KOPT-K1 (cell line): ENCODE data around the gene ICOS.
A peak's percentile ranks its signal among the peaks of the same experiment; 100 is the strongest.
"Not testable (repeated sequence)": the region's sequence is repeated elsewhere in the genome, so short reads cannot be mapped to it uniquely, and the experiment has no call there.

Experiments used
- H3K27ac ChIP-seq: fragments of 200-600 bp; sonication (generic); 2 replicates; pipeline ENCODE4 v1.5.1; 2016; ENCODE audit warnings: antibody characterized with exemption, mild to moderate bottlenecking, low read depth, low read length; ENCODE audit not compliant: poor library complexity, severe bottlenecking
- H3K36me3 ChIP-seq: fragments of 200-600 bp; sonication (generic); 2 replicates; pipeline ENCODE4 v1.5.1; 2017; ENCODE audit warnings: antibody characterized with exemption, mild to moderate bottlenecking, low read length, moderate library complexity; ENCODE audit not compliant: insufficient read depth
- H3K9me3 ChIP-seq: fragments of 200-600 bp; sonication (generic); 2 replicates; pipeline ENCODE4 v1.5.1; 2017; ENCODE audit warnings: antibody characterized with exemption, low read length, mild to moderate bottlenecking; ENCODE audit not compliant: insufficient read depth, poor library complexity, severe bottlenecking

Gene ICOS

DNA sequence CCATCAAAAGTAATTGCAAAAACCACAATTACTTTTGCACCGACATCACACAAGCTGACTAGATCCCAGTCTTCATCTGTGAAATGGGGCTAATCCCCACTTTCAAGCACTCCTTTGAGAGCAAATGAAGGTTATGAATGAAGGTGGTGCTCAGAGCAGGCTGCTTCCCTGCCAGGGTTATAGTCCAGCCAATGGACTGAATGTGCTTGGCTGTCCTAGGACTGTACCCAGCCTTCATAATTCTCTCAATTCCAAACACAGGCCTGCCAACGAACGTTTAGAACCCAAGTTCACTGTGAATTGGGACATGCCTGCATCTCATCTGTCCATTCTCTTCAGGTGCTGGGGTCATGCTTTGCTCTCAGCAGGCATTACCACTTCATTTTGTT is 27.8 kb upstream of the ICOS start:
- Histone ChIP-seq H3K27ac (no peak overlapping the region), H3K36me3 (no peaks in the 10 kb centered on the region), H3K9me3 (peaks cover 3% of the 10 kb centered on the region)

DNA sequence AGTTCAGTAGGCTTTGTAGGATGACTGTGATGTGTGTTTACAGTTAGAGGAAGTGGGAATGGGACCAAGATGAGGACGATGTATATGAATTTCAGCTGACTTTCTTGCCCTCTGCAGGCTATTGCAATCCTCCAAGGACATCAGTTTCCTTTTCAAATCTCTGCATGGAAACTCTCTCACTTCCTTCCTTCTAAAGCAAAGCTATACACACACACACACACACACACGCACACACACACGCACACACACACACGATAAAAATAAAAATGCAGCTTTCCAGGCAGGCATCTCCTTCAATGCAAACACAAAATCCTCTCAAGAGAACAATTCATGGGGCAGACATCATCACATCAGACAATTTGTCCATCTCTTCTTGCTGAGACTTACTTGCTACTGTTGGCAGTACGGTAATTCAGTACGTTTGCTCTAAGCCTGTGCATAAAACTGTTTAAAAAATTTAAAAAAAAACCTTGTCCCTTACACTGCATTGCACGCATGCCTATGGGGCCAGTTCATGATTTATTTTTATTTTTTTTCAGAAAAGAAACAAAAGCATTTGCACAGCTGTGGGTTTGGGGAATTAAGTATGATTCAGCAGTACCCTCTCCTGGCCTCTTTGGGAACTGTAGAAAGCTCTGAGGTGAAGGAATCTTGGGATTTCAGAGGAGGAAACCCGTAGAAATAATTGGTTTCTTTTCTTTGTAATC is 27.1 kb upstream of the ICOS start:
- Histone ChIP-seq H3K36me3 (no peaks in the 10 kb centered on the region), H3K9me3 (no peaks in the 10 kb centered on the region), H3K27ac (no peak overlapping the region)

DNA sequence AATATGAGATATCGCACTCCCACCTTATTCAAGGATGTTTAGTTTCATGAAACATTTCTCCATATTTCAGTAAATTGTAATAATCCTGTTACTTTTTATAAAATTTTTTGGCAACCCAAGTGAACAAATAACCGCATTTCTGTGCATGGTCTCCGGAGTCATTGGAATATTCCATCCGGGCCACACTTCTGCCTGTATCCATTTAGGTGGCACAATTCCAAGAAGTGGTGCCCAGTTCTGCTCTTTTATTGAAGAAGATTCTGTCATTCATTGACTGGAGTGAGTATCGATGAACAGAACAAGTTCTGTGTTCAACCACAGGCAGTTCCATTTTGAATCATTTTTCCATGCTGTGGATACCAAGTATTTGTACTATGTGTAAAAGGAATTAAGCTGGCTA is 26.6 kb upstream of the ICOS start:
- no peaks in the 10 kb centered on the region for H3K36me3 ChIP-seq
- H3K9me3 ChIP-seq, result no peaks in the 10 kb centered on the region
- H3K27ac ChIP-seq, result no peak overlapping the region

DNA sequence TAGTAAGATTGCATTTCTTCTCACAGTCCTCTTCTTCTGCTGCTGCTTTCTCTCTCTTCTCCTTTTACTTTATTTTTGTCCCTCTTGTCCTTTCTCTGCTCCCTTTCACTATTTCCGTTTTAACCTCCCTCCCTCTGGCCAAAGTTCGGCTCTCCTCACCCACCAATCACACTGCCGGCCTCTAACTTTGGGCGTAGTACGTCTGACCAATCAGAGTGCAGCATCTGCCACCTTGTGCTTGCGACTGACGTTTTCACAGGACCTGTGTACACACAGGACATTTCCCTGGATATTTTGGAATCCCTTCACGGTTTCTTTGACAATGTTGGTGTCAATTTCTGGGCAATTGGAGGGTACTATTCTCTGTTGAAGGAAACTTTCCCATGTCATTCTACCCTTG is 22.6 kb upstream of the ICOS start:
- H3K36me3 ChIP-seq, result no peaks in the 10 kb centered on the region
- H3K9me3 ChIP-seq, result no peaks in the 10 kb centered on the region
- no peak overlapping the region for H3K27ac ChIP-seq

DNA sequence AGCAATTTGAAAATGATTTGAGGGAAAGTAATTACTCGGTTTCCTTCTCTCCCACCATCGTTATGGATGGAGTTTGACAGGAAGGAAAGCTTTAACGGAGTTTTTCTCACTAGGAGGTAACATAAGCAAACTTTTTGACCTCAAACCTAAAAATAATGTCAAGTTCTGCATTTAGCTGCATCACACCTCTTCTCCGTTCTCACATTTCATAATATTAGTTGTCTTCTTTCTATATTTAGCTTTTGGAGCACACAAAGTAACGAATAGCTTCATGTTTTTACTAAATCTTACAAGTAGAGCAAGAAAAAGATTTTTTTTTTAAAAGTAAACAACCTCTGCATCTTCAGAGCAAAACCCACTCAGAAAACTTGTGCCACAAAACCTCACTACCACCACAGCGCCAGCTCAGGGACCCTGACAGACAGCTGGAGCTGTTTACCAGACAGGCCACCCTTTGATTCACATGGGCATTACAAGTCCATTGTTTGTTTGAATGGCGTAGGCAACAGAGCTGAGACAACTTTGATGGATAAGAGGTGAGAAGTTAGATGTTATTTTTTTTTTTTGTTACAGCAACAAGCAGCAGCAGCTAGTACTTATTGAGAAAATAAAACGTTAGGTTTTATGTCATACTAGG is 21.9 kb upstream of the ICOS start:
- no peak overlapping the region for H3K27ac ChIP-seq
- H3K36me3 ChIP-seq, result no peaks in the 10 kb centered on the region
- H3K9me3 ChIP-seq, result no peaks in the 10 kb centered on the region

DNA sequence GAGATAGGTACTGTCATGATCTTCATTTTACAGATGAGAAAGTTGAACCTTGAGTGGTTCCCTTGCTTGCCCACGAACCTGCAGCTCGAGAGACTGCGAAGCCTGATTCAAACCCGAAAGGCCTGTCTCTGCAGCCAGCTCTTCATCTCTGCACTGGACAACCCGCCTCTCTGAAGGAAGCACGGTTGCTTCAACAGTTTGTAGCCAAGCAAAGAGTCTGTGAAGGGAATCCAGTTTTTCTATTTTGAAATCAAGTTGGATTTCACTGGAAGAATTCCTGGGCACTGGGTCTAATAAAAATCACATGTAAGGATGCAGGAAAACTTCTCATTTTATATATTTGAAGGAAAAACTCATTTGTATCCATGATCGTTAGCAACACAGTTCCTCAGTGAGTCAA is 21.3 kb upstream of the ICOS start:
- Histone ChIP-seq H3K36me3 (no peaks in the 10 kb centered on the region), H3K27ac (no peak overlapping the region), H3K9me3 (no peaks in the 10 kb centered on the region)

DNA sequence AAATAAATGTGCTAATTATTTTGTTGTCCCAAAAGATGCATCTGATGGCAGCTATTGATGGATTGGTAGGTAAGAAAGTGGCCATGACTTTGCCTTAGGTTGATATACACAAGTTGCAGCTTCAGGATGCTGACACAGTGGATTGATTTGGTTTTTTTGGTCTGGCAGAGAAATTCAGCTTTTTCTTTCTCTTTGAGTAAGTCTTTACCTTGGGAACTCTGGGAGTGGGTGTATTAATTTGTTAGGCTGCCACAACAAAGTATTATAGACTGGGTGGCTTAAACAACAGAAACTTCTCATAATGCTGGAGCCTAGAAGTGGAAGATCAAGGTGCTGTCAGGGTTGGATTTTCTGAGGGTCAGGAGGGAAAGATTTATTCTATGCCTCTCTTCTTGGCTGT is 19.8 kb upstream of the ICOS start:
- H3K9me3 ChIP-seq, result no peaks in the 10 kb centered on the region
- no peaks in the 10 kb centered on the region for H3K36me3 ChIP-seq
- H3K27ac ChIP-seq, result no peak overlapping the region

DNA sequence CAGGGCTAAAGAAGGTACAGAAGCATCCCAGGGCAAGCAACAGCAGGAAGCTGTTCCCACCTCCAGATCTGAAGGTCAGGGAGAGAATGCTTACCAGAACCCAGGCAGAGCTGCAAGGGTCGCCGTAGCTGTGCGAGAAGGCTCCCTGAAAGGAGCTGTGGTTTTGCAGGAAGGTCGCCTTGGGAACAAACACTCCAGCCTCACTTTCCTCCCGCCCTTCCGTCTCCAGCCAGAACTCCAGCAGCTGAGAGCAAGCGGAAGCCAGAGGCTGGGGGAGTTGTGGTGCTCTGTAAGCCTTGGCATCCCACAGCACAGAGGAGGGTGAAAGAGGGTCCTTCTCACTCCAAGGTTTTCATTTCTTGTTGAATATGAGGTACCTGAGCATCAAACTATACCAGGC is 18.3 kb upstream of the ICOS start:
- no peak overlapping the region for H3K27ac ChIP-seq
- H3K36me3 ChIP-seq, result no peaks in the 10 kb centered on the region
- H3K9me3 ChIP-seq, result no peaks in the 10 kb centered on the region

DNA sequence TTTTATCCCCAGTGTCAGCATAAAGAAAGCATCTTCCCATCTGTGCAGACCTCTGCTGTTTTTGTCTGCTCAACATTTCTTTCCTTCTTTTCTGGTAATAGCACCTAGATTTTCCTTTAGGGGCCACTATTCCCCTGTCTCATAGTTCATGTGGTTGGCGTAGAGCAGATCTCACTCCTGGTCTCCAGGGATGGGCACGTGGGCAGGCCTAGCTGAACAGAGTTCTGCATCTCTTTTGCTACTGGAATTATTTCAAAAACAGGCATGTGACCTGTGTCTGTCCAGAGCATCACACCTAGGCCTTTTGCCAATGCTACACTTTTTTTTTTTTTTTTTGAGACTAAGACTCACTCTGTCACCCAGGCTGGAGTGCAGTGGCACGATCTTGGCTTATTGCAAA is 17.7 kb upstream of the ICOS start:
- no peaks in the 10 kb centered on the region for H3K9me3 ChIP-seq
- no peak overlapping the region for H3K27ac ChIP-seq
- H3K36me3 ChIP-seq, result no peaks in the 10 kb centered on the region

DNA sequence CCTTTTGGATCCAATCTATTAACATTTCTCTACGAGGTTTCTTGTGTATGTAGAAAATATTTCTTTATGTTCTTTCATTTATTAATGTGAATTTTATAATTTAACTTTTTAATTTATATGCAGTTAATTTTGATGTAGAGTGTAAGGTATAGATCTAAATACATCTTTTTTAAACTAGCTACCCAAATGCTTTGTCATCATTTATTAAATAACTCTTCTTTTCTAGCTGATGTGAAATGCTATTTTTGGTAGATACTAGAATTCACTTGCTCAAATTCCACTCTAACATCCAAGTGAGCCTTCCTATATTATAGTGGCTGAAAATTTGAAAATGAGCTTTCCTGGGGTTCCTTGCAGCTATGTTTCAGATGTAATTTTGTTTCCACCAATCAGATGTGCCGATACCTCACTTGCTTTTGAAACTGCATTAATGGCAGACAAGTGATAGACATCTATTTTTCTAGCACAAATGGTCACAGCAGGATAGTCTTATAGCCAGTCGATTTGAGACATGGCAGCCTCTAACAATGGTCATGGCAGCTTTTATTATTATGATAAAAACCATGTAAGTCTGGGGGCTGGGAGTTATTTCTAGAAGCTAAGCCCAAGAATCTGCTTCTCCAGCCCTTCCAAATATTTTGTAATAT is 10.9 kb upstream of the ICOS start:
- Histone ChIP-seq H3K9me3 (no peaks in the 10 kb centered on the region), H3K36me3 (no peaks in the 10 kb centered on the region), H3K27ac (no peak overlapping the region)

DNA sequence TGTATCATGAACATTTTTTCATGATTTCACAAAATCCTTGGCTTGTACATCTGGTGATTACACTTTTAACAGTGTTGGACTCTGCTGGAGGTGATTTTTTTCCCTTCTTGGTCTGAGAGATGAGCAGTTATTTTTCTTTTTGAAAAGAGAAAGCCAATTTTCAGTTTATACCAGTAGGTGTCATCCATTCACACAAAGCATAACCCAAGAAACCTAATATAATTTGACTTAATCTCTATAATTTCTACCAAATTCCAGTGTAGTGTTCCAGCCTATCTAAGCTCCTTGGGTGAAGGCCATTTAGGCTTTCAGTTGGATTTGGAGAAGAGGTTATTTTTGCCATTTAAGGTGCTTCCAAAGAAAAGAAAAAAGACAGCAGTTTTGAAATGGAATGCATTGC is 7.7 kb upstream of the ICOS start:
- no peak overlapping the region for H3K27ac ChIP-seq
- H3K9me3 ChIP-seq, result no peaks in the 10 kb centered on the region
- no peaks in the 10 kb centered on the region for H3K36me3 ChIP-seq

DNA sequence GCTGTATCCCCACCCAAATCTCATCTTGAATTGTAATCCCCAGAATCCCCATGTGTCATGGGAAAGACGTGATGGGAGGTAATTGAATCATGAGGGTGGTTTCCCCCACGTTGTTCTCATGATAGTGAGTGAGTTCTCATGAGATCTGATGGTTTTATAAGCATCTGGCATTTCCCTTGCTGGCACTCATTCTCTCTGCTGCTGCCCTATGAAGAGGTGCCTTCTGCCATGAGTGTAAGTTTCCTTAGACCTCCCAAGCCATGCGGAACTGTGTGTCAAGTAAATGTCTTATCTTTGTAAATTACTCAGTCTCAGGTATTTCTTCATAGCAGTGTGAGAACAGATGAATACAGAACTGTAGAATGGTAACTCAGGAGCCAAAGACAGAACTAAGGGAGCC is 5.3 kb upstream of the ICOS start:
- not testable (repeated sequence) for H3K9me3 ChIP-seq, H3K27ac ChIP-seq, H3K36me3 ChIP-seq

DNA sequence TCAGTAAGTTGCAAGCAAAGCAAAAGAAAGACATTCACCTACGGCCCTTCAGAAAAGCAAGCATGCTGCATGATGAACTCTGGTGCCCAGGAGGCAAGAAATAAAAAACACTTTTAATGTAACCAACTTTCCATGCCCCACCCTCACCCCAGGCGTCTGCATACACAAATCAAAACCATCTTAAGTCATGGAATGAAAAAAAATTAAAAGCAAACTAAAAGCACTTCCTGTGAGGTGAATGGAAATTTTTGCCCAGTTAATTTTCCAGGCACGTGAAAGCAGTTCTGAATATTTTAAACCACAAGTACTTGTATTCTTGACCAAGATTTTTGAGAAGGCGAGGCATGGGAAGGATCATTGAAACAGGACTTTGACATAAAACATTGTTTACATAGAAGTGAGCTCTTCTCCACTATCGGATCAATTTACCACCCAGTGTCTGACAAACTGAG is 2.5 kb upstream of the ICOS start:
- Histone ChIP-seq H3K27ac (peak overlapping the region; percentile 98), H3K36me3 (no peaks in the 10 kb centered on the region), H3K9me3 (no peaks in the 10 kb centered on the region)

DNA sequence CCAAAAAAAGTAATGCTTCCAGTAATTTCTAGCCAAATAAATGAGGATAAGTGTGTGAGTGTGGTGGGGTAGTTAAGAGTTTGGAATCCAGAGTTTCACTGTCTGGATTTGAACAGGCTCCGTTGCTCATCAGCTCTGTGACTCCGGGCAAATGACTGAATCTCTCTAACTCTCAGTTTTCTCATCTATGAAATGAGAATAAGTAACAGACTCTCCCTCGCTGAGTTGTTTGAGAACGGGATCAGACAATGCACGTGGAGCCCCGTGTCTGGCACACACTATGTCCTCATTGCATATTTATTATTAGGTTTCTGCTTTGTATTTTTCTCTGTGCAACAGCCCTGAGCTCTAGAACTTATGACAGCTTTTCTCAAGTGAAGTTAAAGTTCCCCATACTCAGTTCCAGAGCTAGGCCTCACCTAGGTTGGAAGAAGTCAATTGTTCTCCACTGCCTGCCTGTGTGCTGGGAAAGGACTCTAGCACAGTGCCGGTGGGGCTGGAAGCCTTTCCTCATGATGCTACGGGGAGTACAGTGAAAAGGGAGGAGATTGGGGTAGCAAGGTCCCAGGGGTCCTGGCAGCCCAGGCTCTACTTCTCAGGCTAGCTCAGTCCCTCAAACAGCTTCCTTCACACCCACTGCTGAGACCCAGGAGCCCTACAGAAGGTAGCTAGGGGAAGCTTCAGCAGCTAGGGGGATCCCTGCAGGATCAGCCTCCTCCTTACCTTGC is 1.7 kb upstream of the ICOS start:
- no peaks in the 10 kb centered on the region for H3K9me3 ChIP-seq
- peak overlapping the region; percentile 98 for H3K27ac ChIP-seq
- no peaks in the 10 kb centered on the region for H3K36me3 ChIP-seq

DNA sequence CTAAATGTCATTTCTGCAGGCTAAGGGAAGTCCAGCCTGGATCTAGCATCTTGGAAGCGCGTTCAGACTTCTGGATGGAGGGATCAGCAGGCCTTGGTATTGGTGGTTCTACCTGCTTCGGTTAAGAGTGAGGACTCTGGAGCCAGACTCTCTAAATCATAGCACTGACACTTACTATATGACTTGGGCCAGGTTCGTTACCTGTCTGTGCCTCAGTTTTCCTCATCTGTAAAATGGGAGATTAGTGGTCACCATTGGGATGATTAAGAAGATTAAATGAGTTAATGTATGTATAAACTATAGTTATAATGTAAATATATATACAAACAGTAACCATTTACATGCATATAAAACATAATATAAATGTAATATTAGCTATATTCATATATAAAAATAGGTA is 995 bp upstream of the ICOS start:
- Histone ChIP-seq H3K36me3 (no peaks in the 10 kb centered on the region), H3K27ac (peak overlapping the region; percentile 98), H3K9me3 (no peaks in the 10 kb centered on the region)
